CD4-positive, alpha-beta memory T cell (primary cell): ENCODE data around the gene TRIOBP. TPM values are rescaled to one million over a fixed set of nuclear protein-coding genes. Genes with fewer than 3 reads are reported as not detected.
A peak's percentile ranks its signal among the peaks of the same experiment; 100 is the strongest.

Experiments
- CTCF ChIA-PET: fragments of 350-600 bp; sonication (Branson Sonifier 250); formaldehyde crosslinking; loops from one replicate; lab custom pipeline; 2021; ENCODE audit warnings: inconsistent platforms; ENCODE audit not compliant: partially characterized antibody; lab: Charles Lee
- POLR2A ChIA-PET: fragments of 350-600 bp; sonication (Branson Sonifier 250); formaldehyde crosslinking; loops from one replicate; lab custom pipeline; 2021; ENCODE audit not compliant: partially characterized antibody; lab: Charles Lee
- DNase-seq, 5 donors: peaks; one replicate each; pipeline versions ENCODE4 v3.0.0 to v3.0.0-alpha.2; 2020 to 2022; ENCODE audit warnings: mixed read lengths in 1 of 5
- H3K27ac ChIP-seq: one replicate; pipeline ENCODE4 v1.7.0; 2013; ENCODE audit warnings: low read depth, low read length
- H3K27me3 ChIP-seq: 2 replicates; pipeline ENCODE4 v1.7.0; 2013; ENCODE audit warnings: mild to moderate bottlenecking, low read length, moderate library complexity; ENCODE audit not compliant: insufficient read depth
- H3K36me3 ChIP-seq: 2 replicates; pipeline ENCODE4 v1.7.0; 2013; ENCODE audit warnings: mild to moderate bottlenecking, low read length, moderate library complexity; ENCODE audit not compliant: insufficient read depth
- H3K4me1 ChIP-seq: 2 replicates; pipeline ENCODE4 v1.7.0; 2013; ENCODE audit warnings: mild to moderate bottlenecking, low read length, moderate library complexity; ENCODE audit not compliant: insufficient read depth
- H3K4me3 ChIP-seq, 2 donors: one replicate each; pipeline ENCODE4 v1.7.0; 2013; ENCODE audit warnings: low read length in 2 of 2, mild to moderate bottlenecking in 1 of 2
- H3K9me3 ChIP-seq, 2 donors: one replicate each; pipeline ENCODE4 v1.7.0; 2013; ENCODE audit warnings: low read length in 2 of 2, control low read depth in 1 of 2; ENCODE audit not compliant: control insufficient read depth in 1 of 2
- H3K27ac Mint-ChIP-seq, 7 donors: one replicate each; pipeline ENCODE4 v1.8.0; 2020 to 2021; ENCODE audit warnings: mixed read lengths in 7 of 7, mild to moderate bottlenecking in 6 of 7, inconsistent platforms in 3 of 7, moderate library complexity in 3 of 7
- H3K27me3 Mint-ChIP-seq, 2 donors: one replicate each; pipeline ENCODE4 v1.8.0; 2020 to 2021; ENCODE audit warnings: mixed read lengths in 2 of 2
- H3K36me3 Mint-ChIP-seq, 2 donors: one replicate each; pipeline ENCODE4 v1.8.0; 2020 to 2021; ENCODE audit warnings: mixed read lengths in 2 of 2, inconsistent platforms in 1 of 2, mild to moderate bottlenecking in 1 of 2
- H3K4me1 Mint-ChIP-seq, 4 donors: one replicate each; pipeline ENCODE4 v1.8.0; 2020 to 2021; ENCODE audit warnings: mixed read lengths in 4 of 4, mild to moderate bottlenecking in 1 of 4
- H3K4me3 Mint-ChIP-seq, 8 donors: one replicate each; pipeline ENCODE4 v1.8.0; 2020 to 2021; ENCODE audit warnings: mixed read lengths in 8 of 8, mild to moderate bottlenecking in 7 of 8, moderate library complexity in 6 of 8, inconsistent platforms in 3 of 8
- H3K9me3 Mint-ChIP-seq, 8 donors: one replicate each; pipeline ENCODE4 v1.8.0; 2020 to 2021; ENCODE audit warnings: mixed read lengths in 8 of 8, mild to moderate bottlenecking in 5 of 8, inconsistent platforms in 3 of 8, moderate library complexity in 1 of 8
- intact Hi-C: fragments of 100-400 bp; cut with micrococcal nuclease; formaldehyde crosslinking; loops from one replicate; pipeline ENCODE4 v1.15.1; 2023
- polyA plus RNA-seq, 2 donors: library from polyadenylated mRNA; unstranded; fragments of 300-500 nt; fragmentation: Illumina TruSeq; gene quantifications; one replicate each; pipeline ENCODE4 v1.2.3, GENCODE V29; 2021
- total RNA-seq, 2 experiments: library from RNA; stranded (reverse); gene quantifications; one replicate each; pipeline ENCODE4 v1.2.3, GENCODE V29; 2021

The TRIOBP gene
- total and polyA plus RNA-seq, 4 experiments from 2014 or later: 9.2 to 26.1 (median 19.4) TPM

- H3K4me1 Mint-ChIP-seq: peaks cover 0 to 2% (median 0%) of the 10 kb centered on the region in 4 donors
- DNase-seq: no peak
- no peak overlapping the region for H3K27ac Mint-ChIP-seq
- no peak overlapping the region for H3K4me3 Mint-ChIP-seq
- Histone ChIP-seq H3K36me3 (peaks cover 25% of the 10 kb centered on the region), H3K27me3 (no peaks in the 10 kb centered on the region), H3K4me3 (no peak overlapping the region), H3K4me1 (no peaks in the 10 kb centered on the region), H3K27ac (no peak overlapping the region), H3K9me3 (no peaks in the 10 kb centered on the region)
- CTCF ChIA-PET: no interaction called here
- POLR2A ChIA-PET: no interaction called here
- intact Hi-C loops: no loop called here
- H3K36me3 Mint-ChIP-seq: peaks cover 11 to 32% of the 10 kb centered on the region in 2 donors
- no peaks in the 10 kb centered on the region for H3K27me3 Mint-ChIP-seq
- no peaks in the 10 kb centered on the region for H3K9me3 Mint-ChIP-seq
Observed at GRCh38 chr22:37757663-37758062, 60.8 kb downstream of the TRIOBP start.

GRCh38 chr22:37758694-37759093 lies 61.8 kb downstream of the TRIOBP start:
- ChIA-PET CTCF (no interaction called here), POLR2A (no interaction called here)
- no peaks in the 10 kb centered on the region for H3K9me3 Mint-ChIP-seq
- no peak overlapping the region for H3K27ac Mint-ChIP-seq
- no peak overlapping the region for H3K27ac ChIP-seq
- H3K36me3 Mint-ChIP-seq: peaks cover 11 to 29% of the 10 kb centered on the region in 2 donors
- no peaks in the 10 kb centered on the region for H3K4me1 Mint-ChIP-seq
- peaks cover 25% of the 10 kb centered on the region for H3K36me3 ChIP-seq
- H3K27me3 Mint-ChIP-seq: no peaks in the 10 kb centered on the region
- no peak overlapping the region for H3K4me3 ChIP-seq
- intact Hi-C loops: no loop called here
- no peak overlapping the region for H3K4me3 Mint-ChIP-seq
- H3K9me3 ChIP-seq: no peaks in the 10 kb centered on the region
- no peaks in the 10 kb centered on the region for H3K4me1 ChIP-seq
- H3K27me3 ChIP-seq: no peaks in the 10 kb centered on the region
- DNase-seq: no peak

DNA sequence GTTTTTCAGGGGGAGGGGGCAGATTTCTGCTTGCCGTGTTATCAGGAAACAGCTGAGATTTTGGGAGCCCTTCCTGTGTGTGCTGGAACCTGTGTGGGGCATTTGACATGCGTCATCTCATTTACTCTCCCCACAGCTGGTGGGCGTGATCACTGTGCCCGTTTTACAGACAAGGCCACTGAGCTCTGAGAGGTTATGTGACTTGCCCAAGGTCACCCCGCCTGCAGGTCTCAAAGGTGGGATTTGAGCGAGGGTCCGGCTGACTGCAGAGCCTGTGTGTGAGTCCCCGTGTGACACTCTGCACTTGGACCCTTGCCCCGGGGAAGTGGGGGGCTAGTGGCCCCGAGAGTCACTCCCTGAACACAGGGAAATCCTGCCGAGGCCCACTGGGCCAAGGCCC lies 62.4 kb downstream of the TRIOBP start:
- POLR2A ChIA-PET: no interaction called here
- no peak overlapping the region for H3K4me3 Mint-ChIP-seq
- H3K4me1 ChIP-seq: no peaks in the 10 kb centered on the region
- H3K27ac Mint-ChIP-seq: no peak overlapping the region
- H3K9me3 Mint-ChIP-seq: no peaks in the 10 kb centered on the region
- H3K36me3 Mint-ChIP-seq: peaks cover 15 to 35% of the 10 kb centered on the region in 2 donors
- H3K9me3 ChIP-seq: no peaks in the 10 kb centered on the region
- no peaks in the 10 kb centered on the region for H3K27me3 ChIP-seq
- H3K4me1 Mint-ChIP-seq: peaks cover 0 to 2% (median 0%) of the 10 kb centered on the region in 4 donors
- peaks cover 25% of the 10 kb centered on the region for H3K36me3 ChIP-seq
- H3K27ac ChIP-seq: no peak overlapping the region
- no peak for DNase-seq
- intact Hi-C loops: no loop called here
- CTCF ChIA-PET: no interaction called here
- H3K27me3 Mint-ChIP-seq: no peaks in the 10 kb centered on the region
- H3K4me3 ChIP-seq: no peak overlapping the region

GRCh38 chr22:37760152-37760551 lies 63.3 kb downstream of the TRIOBP start:
- H3K27me3 ChIP-seq: no peaks in the 10 kb centered on the region
- H3K4me3 Mint-ChIP-seq: no peak overlapping the region
- H3K4me3 ChIP-seq: no peak overlapping the region
- H3K4me1 ChIP-seq: no peaks in the 10 kb centered on the region
- ChIA-PET CTCF (no interaction called here), POLR2A (interaction anchor here (0.8 kb wide), 1 partner anchor 12 kb away, joined by 3 read pairs; no protein-coding TSS in a partner anchor)
- no peak overlapping the region for H3K27ac ChIP-seq
- H3K27ac Mint-ChIP-seq: no peak overlapping the region
- H3K4me1 Mint-ChIP-seq: peaks cover 0 to 2% (median 0%) of the 10 kb centered on the region in 4 donors
- peaks cover 22% of the 10 kb centered on the region for H3K36me3 ChIP-seq
- no peak for DNase-seq
- H3K9me3 ChIP-seq: no peaks in the 10 kb centered on the region
- intact Hi-C loops: no loop called here
- H3K27me3 Mint-ChIP-seq: no peaks in the 10 kb centered on the region
- H3K9me3 Mint-ChIP-seq: no peaks in the 10 kb centered on the region
- peaks cover 15 to 33% of the 10 kb centered on the region in 2 donors for H3K36me3 Mint-ChIP-seq

GRCh38 chr22:37762389-37762836 lies 65.6 kb downstream of the TRIOBP start:
- H3K4me3 ChIP-seq: no peak overlapping the region
- H3K36me3 ChIP-seq: peaks cover 10% of the 10 kb centered on the region
- no peak for DNase-seq
- ChIA-PET POLR2A (no interaction called here), CTCF (no interaction called here)
- H3K27ac Mint-ChIP-seq: peak overlapping the region in 1 of 7 donors; percentile 43
- H3K9me3 ChIP-seq: no peaks in the 10 kb centered on the region
- peaks cover 0 to 2% (median 0%) of the 10 kb centered on the region in 4 donors for H3K4me1 Mint-ChIP-seq
- H3K27me3 ChIP-seq: no peaks in the 10 kb centered on the region
- H3K27me3 Mint-ChIP-seq: no peaks in the 10 kb centered on the region
- no peaks in the 10 kb centered on the region for H3K9me3 Mint-ChIP-seq
- intact Hi-C loops: no loop called here
- H3K36me3 Mint-ChIP-seq: peaks cover 15 to 26% of the 10 kb centered on the region in 2 donors
- no peaks in the 10 kb centered on the region for H3K4me1 ChIP-seq
- H3K4me3 Mint-ChIP-seq: no peak overlapping the region
- no peak overlapping the region for H3K27ac ChIP-seq

- Mint-ChIP-seq H3K9me3 (no peaks in the 10 kb centered on the region), H3K27ac (no peak overlapping the region), H3K4me1 (peaks cover 0 to 2% (median 0%) of the 10 kb centered on the region in 4 donors), H3K27me3 (no peaks in the 10 kb centered on the region), H3K4me3 (no peak overlapping the region), H3K36me3 (peaks cover 14 to 30% of the 10 kb centered on the region in 2 donors)
- CTCF ChIA-PET: no interaction called here
- Histone ChIP-seq H3K9me3 (no peaks in the 10 kb centered on the region), H3K4me1 (no peaks in the 10 kb centered on the region), H3K27me3 (no peaks in the 10 kb centered on the region), H3K4me3 (no peak overlapping the region), H3K27ac (no peak overlapping the region), H3K36me3 (peaks cover 10% of the 10 kb centered on the region)
- no peak for DNase-seq
- intact Hi-C loops: no loop called here
- POLR2A ChIA-PET: no interaction called here
Observed at GRCh38 chr22:37763012-37763411, 66.2 kb downstream of the TRIOBP start.

DNA sequence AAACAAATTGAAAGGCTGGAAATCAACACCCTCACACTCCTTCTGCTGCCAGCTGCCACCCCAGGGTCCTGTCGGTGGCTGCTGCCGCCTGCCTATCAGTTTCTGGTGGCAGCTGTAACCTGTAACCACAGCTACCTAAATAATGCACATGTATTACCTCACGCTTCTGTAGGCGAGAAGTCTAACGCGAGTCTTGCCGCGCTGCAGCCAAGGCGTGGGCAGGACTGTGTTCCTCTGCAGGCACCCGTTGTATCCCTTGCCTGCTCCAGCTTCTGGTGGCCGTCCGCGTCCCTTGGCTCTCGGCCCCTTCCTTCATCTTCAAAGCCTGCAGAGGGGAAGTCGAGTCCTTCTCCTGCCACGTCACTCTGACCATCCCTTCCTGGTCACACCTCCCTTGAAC lies 66.8 kb downstream of the TRIOBP start:
- POLR2A ChIA-PET: no interaction called here
- DNase-seq: no peak
- Histone ChIP-seq H3K4me1 (no peaks in the 10 kb centered on the region), H3K4me3 (no peak overlapping the region), H3K27ac (no peak overlapping the region), H3K9me3 (no peaks in the 10 kb centered on the region), H3K27me3 (no peaks in the 10 kb centered on the region), H3K36me3 (peaks cover 10% of the 10 kb centered on the region)
- H3K27ac Mint-ChIP-seq: peak overlapping the region in 1 of 7 donors; percentile 37
- H3K27me3 Mint-ChIP-seq: no peaks in the 10 kb centered on the region
- H3K4me1 Mint-ChIP-seq: peaks cover 0 to 2% (median 0%) of the 10 kb centered on the region in 4 donors
- intact Hi-C loops: no loop called here
- no peak overlapping the region for H3K4me3 Mint-ChIP-seq
- no peaks in the 10 kb centered on the region for H3K9me3 Mint-ChIP-seq
- CTCF ChIA-PET: no interaction called here
- peaks cover 10 to 24% of the 10 kb centered on the region in 2 donors for H3K36me3 Mint-ChIP-seq
